Hepatocyte (in vitro differentiated cells): ENCODE data around the gene CBX7. TPM values are rescaled to one million over a fixed set of nuclear protein-coding genes. Genes with fewer than 3 reads are reported as not detected.

Source experiments
- DNase-seq: peaks from one replicate; pipeline ENCODE4 v3.0.0-alpha.2; 2016; ENCODE audit warnings: low spot score
- H2AFZ ChIP-seq: fragments of 200-600 bp; sonication (generic); 2 replicates; pipeline ENCODE4 v1.6.0; 2016; ENCODE audit warnings: antibody characterized with exemption, mild to moderate bottlenecking
- H3K27ac ChIP-seq: fragments of 200-600 bp; sonication (generic); 2 replicates; pipeline ENCODE4 v1.5.1; 2016; ENCODE audit warnings: mild to moderate bottlenecking
- H3K27me3 ChIP-seq: fragments of 200-600 bp; sonication (generic); 2 replicates; pipeline ENCODE4 v1.6.1; 2016
- H3K36me3 ChIP-seq: fragments of 200-600 bp; sonication (generic); replicated peaks from 2 replicates; pipeline ENCODE4 v1.5.1; 2016; ENCODE audit warnings: low read depth; ENCODE audit not compliant: insufficient read depth
- H3K4me1 ChIP-seq: fragments of 200-600 bp; sonication (generic); 2 replicates; pipeline ENCODE4 v1.5.1; 2016; ENCODE audit warnings: mild to moderate bottlenecking, moderate library complexity; ENCODE audit not compliant: insufficient read depth
- H3K4me2 ChIP-seq: fragments of 200-600 bp; sonication (generic); 2 replicates; pipeline ENCODE4 v1.6.0; 2016
- H3K4me3 ChIP-seq: fragments of 200-600 bp; sonication (generic); 2 replicates; pipeline ENCODE4 v1.5.1; 2016; ENCODE audit warnings: mild to moderate bottlenecking
- H3K79me2 ChIP-seq: fragments of 200-600 bp; sonication (generic); 2 replicates; pipeline ENCODE4 v1.6.0; 2017; ENCODE audit warnings: mild to moderate bottlenecking
- H3K9me2 ChIP-seq: fragments of 200-600 bp; sonication (generic); replicated peaks from 2 replicates; pipeline ENCODE4 v1.6.0; 2017; ENCODE audit warnings: mild to moderate bottlenecking; ENCODE audit not compliant: insufficient read depth
- H3K9me3 ChIP-seq: fragments of 200-600 bp; sonication (generic); 2 replicates; pipeline ENCODE4 v1.5.1; 2016; ENCODE audit warnings: low read depth, mild to moderate bottlenecking
- H4K20me1 ChIP-seq: fragments of 200-600 bp; sonication (generic); 2 replicates; pipeline ENCODE4 v1.6.0; 2016; ENCODE audit warnings: mild to moderate bottlenecking; ENCODE audit not compliant: insufficient read depth, poor library complexity, severe bottlenecking
- EZH2 ChIP-seq: fragments of 200-600 bp; sonication (generic); IDR thresholded peaks from 2 replicates; pipeline ENCODE4 v1.6.1; 2016; ENCODE audit warnings: antibody characterized with exemption, mild to moderate bottlenecking, borderline replicate concordance
- EZH2phosphoT487 ChIP-seq: fragments of 200-600 bp; sonication (generic); IDR thresholded peaks from one replicate; pipeline ENCODE4 v1.6.1; 2018; ENCODE audit warnings: antibody characterized with exemption, mild to moderate bottlenecking, low read depth, moderate library complexity; ENCODE audit not compliant: unreplicated experiment, severe bottlenecking
- WGBS: methylation state at CpG from one replicate; pipeline ENCODE4 v1.1.6; 2016; ENCODE audit warnings: low lambda C conversion rate; ENCODE audit errors: missing lambda C conversion rate; 5-methylcytosine and 5-hydroxymethylcytosine counted together
- polyA plus RNA-seq: library from polyadenylated mRNA; unstranded; fragments of >200 nt; fragmentation: Nextera tagmentation; extraction: Ambion mirVana; gene quantifications from 2 replicates; pipeline ENCODE4 v1.2.1, GENCODE V29; 2016
- total RNA-seq: library from RNA; depleted of rRNA; stranded (reverse); fragments of >200 nt; gene quantifications from 2 replicates; pipeline ENCODE4 v1.2.3, GENCODE V29; 2014
- TF ChIP-seq, protein P1 (sequence below): fragments of 200-600 bp; sonication (generic); IDR thresholded peaks from 2 replicates; pipeline ENCODE4 v1.5.1; 2016; ENCODE audit warnings: antibody characterized with exemption, mild to moderate bottlenecking; ENCODE audit not compliant: poor library complexity

CBX7 gene
- total and polyA plus RNA-seq, 2 experiments from 2014 or later: 4.2 to 9.6 TPM

DNA sequence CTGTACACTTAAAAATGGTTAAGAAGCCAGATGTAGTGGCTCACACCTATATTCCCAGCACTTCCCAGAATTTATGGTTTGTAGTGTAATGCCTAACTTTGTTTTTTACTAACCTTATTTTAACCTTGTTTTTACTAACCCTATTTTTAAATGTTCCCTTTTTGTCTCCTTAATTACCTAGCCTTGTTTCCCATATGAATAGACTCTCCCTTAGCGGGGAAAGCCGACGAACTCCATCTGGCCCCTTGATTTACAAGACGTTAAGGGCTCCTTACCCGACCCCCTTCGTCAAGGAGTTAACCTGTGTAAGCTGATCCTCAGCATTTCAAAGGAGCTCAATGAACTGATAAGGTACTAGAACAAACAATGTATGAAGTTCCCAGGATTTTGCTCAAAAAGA is 38.4 kb downstream of the CBX7 start:
- WGBS: 5% methylated on average over 6 of the region's 6 CpGs
- no peaks in the 10 kb centered on the region for H3K36me3 ChIP-seq
- H3K4me2 ChIP-seq: peak overlapping the region; percentile 6
- TF ChIP-seq, protein P1, sequence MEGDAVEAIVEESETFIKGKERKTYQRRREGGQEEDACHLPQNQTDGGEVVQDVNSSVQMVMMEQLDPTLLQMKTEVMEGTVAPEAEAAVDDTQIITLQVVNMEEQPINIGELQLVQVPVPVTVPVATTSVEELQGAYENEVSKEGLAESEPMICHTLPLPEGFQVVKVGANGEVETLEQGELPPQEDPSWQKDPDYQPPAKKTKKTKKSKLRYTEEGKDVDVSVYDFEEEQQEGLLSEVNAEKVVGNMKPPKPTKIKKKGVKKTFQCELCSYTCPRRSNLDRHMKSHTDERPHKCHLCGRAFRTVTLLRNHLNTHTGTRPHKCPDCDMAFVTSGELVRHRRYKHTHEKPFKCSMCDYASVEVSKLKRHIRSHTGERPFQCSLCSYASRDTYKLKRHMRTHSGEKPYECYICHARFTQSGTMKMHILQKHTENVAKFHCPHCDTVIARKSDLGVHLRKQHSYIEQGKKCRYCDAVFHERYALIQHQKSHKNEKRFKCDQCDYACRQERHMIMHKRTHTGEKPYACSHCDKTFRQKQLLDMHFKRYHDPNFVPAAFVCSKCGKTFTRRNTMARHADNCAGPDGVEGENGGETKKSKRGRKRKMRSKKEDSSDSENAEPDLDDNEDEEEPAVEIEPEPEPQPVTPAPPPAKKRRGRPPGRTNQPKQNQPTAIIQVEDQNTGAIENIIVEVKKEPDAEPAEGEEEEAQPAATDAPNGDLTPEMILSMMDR: no peak
- TF ChIP-seq EZH2phosphoT487: no peak
- TF ChIP-seq EZH2: no peak
- H2AFZ ChIP-seq: no peak overlapping the region
- DNase-seq: no peak
- no peak overlapping the region for H3K4me3 ChIP-seq
- no peaks in the 10 kb centered on the region for H4K20me1 ChIP-seq
- H3K9me2 ChIP-seq: no peaks in the 10 kb centered on the region
- no peaks in the 10 kb centered on the region for H3K9me3 ChIP-seq
- H3K4me1 ChIP-seq: peaks cover 8% of the 10 kb centered on the region
- H3K79me2 ChIP-seq: no peaks in the 10 kb centered on the region
- H3K27me3 ChIP-seq: peaks cover 9% of the 10 kb centered on the region
- H3K27ac ChIP-seq: no peak overlapping the region

DNA sequence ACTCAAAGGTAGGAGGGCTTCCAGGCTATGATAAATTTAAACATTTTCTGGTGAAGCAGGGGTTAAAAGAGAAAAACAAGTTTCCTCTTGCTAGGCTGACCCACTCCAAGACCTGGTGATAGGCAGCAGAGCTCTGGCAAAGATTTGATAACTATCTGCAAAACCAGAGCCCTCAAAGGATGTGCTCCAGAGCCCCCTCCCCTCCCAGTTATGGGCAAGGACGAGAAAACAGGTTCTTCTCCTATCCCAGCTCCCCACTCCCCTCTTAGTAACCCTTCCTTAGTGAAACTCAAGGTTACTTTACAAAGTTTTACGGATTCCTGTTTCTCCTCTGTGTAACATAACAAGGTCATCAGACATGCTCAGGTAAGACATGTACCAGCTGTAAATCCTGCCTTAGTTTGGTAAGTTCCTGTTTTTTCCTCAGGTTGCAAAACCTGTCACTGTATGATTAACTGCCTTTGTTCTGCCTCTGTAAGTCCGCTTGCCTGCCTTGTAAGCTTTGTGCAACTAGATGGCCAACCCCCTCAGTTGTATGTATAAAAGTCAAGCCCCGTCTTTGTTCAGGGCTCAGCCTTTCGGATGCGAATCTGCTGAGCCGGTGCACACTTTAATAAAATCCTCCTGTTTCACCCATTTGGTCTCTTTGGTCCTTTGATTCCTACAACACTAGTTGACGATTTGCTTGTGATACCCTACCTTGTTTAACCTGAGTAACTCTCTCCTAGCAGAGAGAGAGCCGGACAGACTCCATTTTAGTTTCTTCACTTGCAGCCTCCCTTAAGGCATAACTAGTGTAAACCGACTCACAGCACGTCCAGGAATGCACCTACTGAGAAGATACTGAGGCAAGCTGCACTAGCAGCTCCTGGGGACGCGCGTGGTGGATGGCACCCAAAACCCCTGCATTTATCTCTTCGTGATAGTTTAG is 41.6 kb downstream of the CBX7 start:
- peak overlapping the region; percentile 74 for H2AFZ ChIP-seq
- H3K4me1 ChIP-seq: peaks cover 8% of the 10 kb centered on the region
- H3K9me2 ChIP-seq: no peaks in the 10 kb centered on the region
- WGBS: 38% methylated on average over 15 of the region's 15 CpGs
- no peaks in the 10 kb centered on the region for H3K79me2 ChIP-seq
- peak; percentile 60 for DNase-seq
- H3K36me3 ChIP-seq: no peaks in the 10 kb centered on the region
- H3K9me3 ChIP-seq: no peaks in the 10 kb centered on the region
- H3K27me3 ChIP-seq: peaks cover 9% of the 10 kb centered on the region
- H4K20me1 ChIP-seq: no peaks in the 10 kb centered on the region
- TF ChIP-seq, protein P1: no peak
- TF ChIP-seq EZH2phosphoT487 (no peak), EZH2 (no peak)
- peak overlapping the region; percentile 62 for H3K27ac ChIP-seq
- peak overlapping the region; percentile 50 for H3K4me2 ChIP-seq
- H3K4me3 ChIP-seq: no peak overlapping the region

DNA sequence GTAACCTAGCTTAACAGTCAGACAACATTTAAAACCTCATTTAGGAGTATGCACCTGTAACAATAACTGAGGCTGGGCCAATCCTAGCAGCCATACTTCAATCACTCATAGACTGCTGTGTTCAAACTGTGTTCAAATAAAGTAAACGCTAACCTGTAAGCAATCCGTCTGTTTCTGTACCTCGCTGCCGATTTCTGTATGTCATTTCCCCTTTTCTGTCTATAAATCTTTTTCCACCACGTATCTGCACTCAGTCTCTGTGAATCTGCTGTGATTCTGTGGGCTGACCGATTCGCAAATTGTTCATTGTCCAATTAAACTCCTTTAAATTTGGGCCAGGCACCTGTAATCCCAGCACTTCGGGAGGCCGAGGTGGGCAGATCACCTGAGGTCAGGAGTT is 43.1 kb downstream of the CBX7 start:
- Histone ChIP-seq H3K4me1 (peaks cover 4% of the 10 kb centered on the region), H3K9me3 (no peaks in the 10 kb centered on the region), H3K9me2 (no peaks in the 10 kb centered on the region), H3K27me3 (no peaks in the 10 kb centered on the region), H2AFZ (no peak overlapping the region), H4K20me1 (no peaks in the 10 kb centered on the region), H3K79me2 (no peaks in the 10 kb centered on the region), H3K27ac (no peak overlapping the region), H3K4me3 (no peak overlapping the region), H3K4me2 (no peak overlapping the region), H3K36me3 (no peaks in the 10 kb centered on the region)
- WGBS: 91% methylated on average over 9 of the region's 9 CpGs
- no peak for DNase-seq
- TF ChIP-seq EZH2phosphoT487 (no peak), EZH2 (no peak)
- TF ChIP-seq, protein P1: no peak
